Stimulated activated CD8-positive, alpha-beta memory T cell treated with anti-CD3 and anti-CD28 coated beads, Interleukin-15, amount 100 ng/mL, for 1 hour (primary cell): ENCODE results near the gene SMYD3.
"Not testable (repeated sequence)": the region's sequence is repeated elsewhere in the genome, so short reads cannot be mapped to it uniquely, and the experiment has no call there.

Experiments used
- DNase-seq: peaks from one replicate; pipeline ENCODE4 v3.0.0-alpha.2; 2020; ENCODE audit warnings: low read depth

Gene SMYD3

GRCh38 chr1:245952383-245953026 lies 554.6 kb downstream of the SMYD3 start:
- DNase-seq, result no peak

- DNase-seq, result no peak
Observed at GRCh38 chr1:245948786-245949185, 558.3 kb downstream of the SMYD3 start.

GRCh38 chr1:245946905-245947304 lies 560.2 kb downstream of the SMYD3 start:
- no peak for DNase-seq

DNA sequence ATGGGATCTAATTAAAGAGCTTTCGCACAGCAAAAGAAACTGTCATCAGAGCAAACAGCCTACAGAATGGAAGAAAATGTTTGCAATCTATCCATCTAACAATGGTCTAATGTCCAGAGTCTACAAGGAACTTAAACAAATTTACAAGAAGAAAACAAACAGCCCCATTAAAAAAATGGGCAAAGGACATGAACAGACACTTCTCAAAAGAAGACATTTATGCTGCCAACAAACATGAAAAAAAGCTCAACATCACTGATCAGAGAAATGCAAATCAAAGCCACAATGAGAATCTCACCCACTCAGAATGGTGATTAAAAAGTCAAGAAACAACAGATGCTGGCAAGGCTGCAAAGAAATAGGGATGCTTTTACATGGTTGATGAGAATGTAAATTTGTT lies 561.9 kb downstream of the SMYD3 start:
- DNase-seq, result not testable (repeated sequence)

DNA sequence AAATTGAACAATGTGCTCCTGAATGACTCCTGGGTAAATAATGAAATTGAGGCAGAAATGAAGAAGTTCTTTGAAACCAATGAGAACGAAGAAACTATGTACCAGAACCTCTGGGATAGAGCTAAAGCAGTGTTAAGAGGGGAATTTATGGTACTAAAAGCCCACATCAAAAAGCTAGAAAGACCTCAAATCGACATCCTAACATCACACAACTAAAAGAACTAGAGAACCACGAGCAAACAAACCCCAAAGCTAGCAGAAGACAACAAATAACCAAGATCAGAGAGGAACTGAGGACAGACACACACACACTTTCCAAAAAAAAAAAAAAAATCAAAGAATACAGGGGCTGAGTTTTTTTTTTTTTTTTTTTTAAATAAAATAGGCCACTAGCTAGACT lies 564.2 kb downstream of the SMYD3 start:
- DNase-seq, result no peak

DNA sequence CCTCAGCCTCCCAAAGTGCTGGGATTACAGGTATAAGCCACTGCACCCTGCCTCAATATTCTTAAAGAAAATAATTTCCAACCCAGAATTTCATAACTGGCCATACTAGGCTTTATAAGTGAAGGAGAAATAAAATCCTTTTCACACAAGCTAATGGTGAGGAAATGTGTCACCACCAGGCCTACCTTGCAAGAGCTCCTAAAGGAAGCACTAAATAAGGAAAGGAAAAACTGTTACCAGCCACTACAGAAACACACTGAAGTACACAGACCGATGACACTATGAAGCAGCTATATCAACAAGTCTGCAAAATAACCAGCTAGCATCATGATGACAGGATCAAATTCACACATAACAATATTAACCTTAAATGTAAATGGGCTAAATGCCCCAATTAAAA lies 565.3 kb downstream of the SMYD3 start:
- not testable (repeated sequence) for DNase-seq

- DNase-seq, result no peak
Observed at GRCh38 chr1:245939756-245940345, 567.2 kb downstream of the SMYD3 start.

GRCh38 chr1:245938046-245938435 lies 569.0 kb downstream of the SMYD3 start:
- DNase-seq, result no peak

DNA sequence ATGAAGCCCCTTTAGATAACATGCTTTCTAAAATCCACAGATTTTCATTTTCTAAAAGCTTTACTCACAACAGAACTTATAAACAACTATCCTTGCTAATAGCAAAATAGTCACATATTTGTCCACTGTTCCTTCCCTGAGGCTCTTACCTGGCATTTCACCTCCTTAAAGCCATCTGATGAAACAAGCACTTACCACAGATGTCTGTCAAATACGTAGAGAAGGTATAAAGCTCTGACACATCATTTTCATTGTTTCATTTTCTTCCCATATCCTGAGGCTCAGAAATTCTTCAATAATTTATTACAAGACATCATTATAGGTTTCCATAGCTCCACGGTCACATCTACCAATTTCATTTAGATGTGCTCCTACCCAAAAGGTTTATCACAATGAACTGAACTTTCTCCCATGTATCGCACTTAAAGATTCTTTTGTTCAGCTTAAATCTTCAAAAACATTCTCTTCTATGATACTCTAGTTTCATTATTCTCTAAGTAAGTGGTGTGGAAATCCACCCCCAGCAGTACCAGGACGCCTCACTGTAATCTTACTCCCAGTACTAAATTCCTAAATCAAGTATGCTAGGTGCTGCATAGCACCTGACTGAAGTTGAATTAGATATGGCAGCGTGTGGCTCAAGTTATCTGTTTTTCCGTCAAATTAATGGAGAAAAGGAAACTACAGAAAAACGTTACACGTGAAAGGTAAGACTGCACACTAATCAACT lies 569.6 kb downstream of the SMYD3 start:
- DNase-seq, result no peak

DNA sequence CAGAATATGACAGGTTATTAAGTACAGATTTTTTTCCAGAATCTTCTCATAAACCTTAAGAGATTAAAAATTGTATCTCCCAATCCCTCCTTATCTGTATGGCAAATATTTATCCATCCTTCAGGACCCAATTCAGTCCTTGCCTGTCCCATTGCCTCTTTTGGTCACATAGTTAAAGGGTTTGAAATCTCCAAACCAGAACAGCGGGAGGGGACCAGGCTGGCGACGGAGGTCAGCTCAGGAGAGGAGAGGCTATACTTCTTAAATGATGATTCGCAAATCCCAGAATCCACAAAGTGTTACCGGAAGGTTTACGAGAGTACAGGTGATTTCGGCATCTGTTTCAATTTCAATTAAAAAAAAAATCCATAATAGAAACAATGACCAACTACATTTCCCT lies 572.7 kb downstream of the SMYD3 start:
- DNase-seq, result no peak

- no peak for DNase-seq
Observed at GRCh38 chr1:245933431-245934045, 573.5 kb downstream of the SMYD3 start.

DNA sequence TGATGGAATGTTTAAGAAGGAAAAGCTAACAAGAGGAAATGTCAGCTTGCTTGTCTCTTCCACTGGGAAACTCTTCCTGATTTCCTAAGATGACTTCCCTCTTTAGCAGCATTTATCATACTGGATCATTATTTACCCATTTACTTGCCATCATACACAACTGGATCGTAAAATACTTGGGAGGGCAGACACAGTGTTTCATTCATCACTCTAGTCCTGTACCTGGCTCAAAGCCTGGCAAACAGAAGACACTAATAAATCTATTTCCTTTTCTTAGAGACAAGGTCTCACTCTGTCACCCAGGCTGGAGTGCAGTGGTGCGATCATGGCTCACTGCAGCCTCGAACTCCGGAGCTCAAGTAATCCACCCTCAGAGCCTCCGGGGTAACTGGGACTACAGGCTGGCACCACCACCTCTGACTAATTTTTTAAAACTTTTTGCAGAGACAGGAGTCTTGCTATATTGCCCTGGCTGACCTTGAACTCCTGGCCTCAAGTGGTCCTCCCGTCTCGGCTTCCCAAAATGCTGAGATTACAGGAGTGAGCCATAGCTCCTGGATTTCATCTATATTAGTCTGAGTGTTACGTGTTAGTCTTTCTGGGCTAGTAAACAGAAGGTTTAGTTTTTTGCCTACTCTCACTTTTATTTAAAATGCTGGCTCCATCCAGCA lies 574.6 kb downstream of the SMYD3 start:
- no peak for DNase-seq

- DNase-seq, result no peak
Observed at GRCh38 chr1:245931450-245931849, 575.6 kb downstream of the SMYD3 start.

DNA sequence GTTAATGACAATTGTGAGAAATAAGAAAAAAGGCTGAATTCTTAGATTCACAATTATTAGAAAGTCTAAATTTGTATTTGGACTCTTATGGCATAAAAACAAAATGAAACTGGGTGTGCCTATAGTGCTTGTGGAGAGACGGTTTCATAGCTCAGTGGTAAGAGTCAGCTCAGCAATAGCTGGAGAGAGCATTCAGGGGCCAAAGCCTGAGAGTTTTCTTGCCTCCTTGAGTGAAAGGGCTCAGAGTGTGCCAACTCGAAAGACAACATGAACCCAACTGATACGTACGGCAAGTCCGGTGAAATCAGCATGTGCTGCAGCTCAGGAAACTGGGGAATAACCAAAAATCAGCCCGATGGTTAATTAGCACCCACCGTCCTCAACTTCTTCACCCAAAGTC lies 577.9 kb downstream of the SMYD3 start:
- DNase-seq, result no peak

- no peak for DNase-seq
Observed at GRCh38 chr1:245926888-245927287, 580.2 kb downstream of the SMYD3 start.

DNA sequence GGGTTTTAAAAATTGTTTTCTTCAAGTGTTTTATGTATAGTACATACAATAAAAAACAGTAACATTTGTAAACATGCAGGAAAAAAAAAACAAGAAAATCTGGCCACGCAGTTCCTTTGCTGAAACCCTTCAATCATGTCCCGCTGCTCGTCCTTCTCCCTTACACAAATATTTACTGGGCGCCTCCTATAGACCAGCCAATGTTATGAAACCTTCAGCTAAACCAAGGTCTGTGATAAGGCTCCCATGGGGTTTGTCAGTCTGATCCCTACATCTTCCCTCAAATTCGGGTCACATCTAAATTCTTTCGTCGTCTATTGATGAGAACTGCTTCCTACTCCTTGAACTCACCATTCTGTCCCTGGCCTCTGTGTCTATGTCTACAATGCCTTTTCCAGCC lies 583.9 kb downstream of the SMYD3 start:
- DNase-seq, result no peak

DNA sequence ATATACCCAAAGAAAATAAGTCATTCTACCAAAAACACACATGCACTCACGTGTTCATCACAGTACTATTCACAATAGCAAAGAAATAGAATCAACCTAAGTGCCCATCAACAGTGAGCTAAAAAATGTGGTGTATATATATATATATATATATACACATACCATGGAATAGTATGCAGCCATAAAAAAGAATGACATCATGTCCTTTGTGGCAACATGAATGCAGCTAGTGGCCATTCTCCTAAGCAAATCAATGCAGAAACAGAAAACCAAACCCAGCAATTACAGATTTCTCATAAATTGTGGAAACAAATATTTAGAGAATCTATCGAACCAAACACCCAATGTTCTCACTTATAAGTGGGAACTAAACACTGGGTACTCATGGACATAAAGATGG lies 585.7 kb downstream of the SMYD3 start:
- DNase-seq, result no peak

GRCh38 chr1:245917403-245917802 lies 589.7 kb downstream of the SMYD3 start:
- DNase-seq, result no peak

DNA sequence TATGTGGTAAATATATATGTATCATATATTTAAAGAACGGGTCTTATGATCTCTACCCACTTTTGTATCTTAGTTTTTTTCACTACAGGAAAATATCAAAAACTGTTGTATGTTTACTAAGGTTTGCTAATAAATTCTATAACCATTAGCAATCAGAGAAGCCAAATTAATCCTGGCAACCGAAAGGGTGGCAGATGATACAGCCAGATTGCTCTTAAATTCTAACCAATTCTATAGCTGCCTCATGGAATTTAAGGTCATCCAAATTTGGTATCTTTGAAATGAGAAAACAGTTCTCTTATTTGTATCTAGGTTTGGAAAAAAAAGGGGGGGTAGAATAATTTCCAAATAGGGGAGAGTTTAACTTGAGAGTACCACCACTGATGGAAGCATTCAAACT lies 591.2 kb downstream of the SMYD3 start:
- DNase-seq, result no peak

DNA sequence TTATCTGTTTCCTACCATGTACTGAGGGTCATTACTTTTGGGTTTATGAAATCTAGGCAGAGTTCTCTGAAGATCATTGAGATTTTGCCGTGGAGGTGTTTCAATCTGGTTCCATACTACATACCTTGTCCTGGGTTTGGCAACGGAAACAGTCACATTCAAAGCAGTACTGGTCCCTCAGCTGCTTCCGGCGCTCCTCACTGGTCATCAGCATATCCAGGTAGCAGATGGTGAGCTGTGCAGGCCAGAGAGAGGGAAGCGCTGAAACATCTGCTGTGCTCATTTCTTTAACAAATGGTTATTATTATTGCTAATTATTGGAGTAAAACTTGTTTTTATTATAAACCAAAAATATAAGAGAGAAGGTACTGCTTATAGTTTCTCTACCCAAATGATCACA lies 591.7 kb downstream of the SMYD3 start:
- no peak for DNase-seq

DNA sequence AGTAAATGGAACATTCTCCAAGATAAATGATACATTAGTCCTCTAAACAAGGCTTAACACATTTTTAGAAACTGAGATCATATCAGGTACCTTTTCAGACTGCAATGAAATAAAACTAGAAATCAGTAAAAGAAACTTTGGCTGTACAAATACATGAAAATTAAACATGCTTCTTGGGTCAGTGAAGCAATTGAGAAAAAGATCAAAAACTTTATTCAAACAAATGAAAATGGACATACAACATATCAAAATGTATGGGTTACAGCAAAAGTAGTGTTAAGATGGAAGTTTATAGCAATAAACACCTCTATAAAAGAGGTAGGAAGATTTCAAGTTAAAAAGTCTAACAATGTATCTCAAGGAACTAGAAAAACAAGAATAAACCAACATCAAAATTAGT lies 598.5 kb downstream of the SMYD3 start:
- no peak for DNase-seq

GRCh38 chr1:245906207-245906606 lies 600.9 kb downstream of the SMYD3 start:
- no peak for DNase-seq

- no peak for DNase-seq
Observed at GRCh38 chr1:245903851-245904250, 603.2 kb downstream of the SMYD3 start.
